Measurements from ENCODE around the gene RAC3.

RAC3 gene

GRCh38 chr17:82058230-82058854, 26.9 kb downstream of the RAC3 start:
- DNase-seq: no peak

GRCh38 chr17:82058855-82059249, 27.4 kb downstream of the RAC3 start:
- no peak for DNase-seq

GRCh38 chr17:82059272-82060000, 28.0 kb downstream of the RAC3 start:
- no peak for DNase-seq

- no peak for DNase-seq
These were observed 28.5 kb downstream of the RAC3 start for GRCh38 chr17:82060001-82060380.

GRCh38 chr17:82060614-82061013, 29.1 kb downstream of the RAC3 start:
- DNase-seq: no peak

GRCh38 chr17:82061047-82061925, 29.8 kb downstream of the RAC3 start:
- no peak for DNase-seq

GRCh38 chr17:82062076-82062983, 30.9 kb downstream of the RAC3 start:
- DNase-seq: no peak

GRCh38 chr17:82062984-82063368, 31.5 kb downstream of the RAC3 start:
- DNase-seq: no peak

GRCh38 chr17:82063424-82064415, 32.2 kb downstream of the RAC3 start:
- DNase-seq: peak in 1 of 5 donors; percentile 3

- DNase-seq: peak in 2 of 5 donors; percentile 3 to 4
These were observed 33.1 kb downstream of the RAC3 start for GRCh38 chr17:82064433-82065192.

- peak in 2 of 5 donors; percentile 17 to 21 for DNase-seq
These were observed 33.7 kb downstream of the RAC3 start for GRCh38 chr17:82065193-82065637.

- DNase-seq: peak; percentile 47 to 76 (median 60)
These were observed 34.3 kb downstream of the RAC3 start, which contains the start of gene DUS1L for GRCh38 chr17:82065638-82066303. DUS1L (minus strand) TSS chr17:82065804; CDS start chr17:82065059, 745 bp downstream.

GRCh38 chr17:82070611-82071010, 39.1 kb downstream of the RAC3 start:
- no peak for DNase-seq

- DNase-seq: no peak
These were observed 41.3 kb downstream of the RAC3 start for GRCh38 chr17:82072827-82073226.

- DNase-seq: no peak
These were observed 42.0 kb downstream of the RAC3 start for GRCh38 chr17:82073446-82073845.

GRCh38 chr17:82076018-82076784, 44.7 kb downstream of the RAC3 start:
- DNase-seq: no peak

- DNase-seq: no peak
These were observed 45.5 kb downstream of the RAC3 start for GRCh38 chr17:82076785-82077591.

All from T-helper 1 cell (primary cell).